ENCODE measurements around the gene FLRT2. TPM values are rescaled to one million over a fixed set of nuclear protein-coding genes. Genes with fewer than 3 reads are reported as not detected.

The FLRT2 gene
- total RNA-seq, 1 experiment from 2014 or later = 4.5 TPM

DNA sequence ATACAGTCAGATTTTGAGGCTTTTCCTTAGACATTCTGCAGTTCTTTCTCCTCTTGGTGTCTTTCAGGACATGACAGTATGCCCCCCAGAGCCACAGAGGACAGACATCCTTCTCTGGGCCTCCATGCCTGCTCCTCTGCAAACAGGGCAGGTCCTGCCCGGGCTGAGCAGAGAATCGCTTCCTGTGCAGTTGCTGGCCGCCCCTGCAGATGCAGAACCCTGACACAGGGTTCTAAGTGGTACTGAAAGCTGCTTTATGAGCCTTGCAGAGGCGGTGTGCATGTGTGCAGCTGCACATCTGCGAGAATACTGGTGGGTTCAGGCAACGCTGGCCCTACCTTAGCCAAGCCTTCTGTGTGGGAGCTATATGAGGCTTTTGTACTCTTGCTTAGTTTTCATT is 54.5 kb downstream of the FLRT2 start:
- no peak overlapping the region for H3K4me3 ChIP-seq (ENCODE audit: low read depth in 2 of 2, low read length in 2 of 2)
- no peaks in the 10 kb centered on the region for H3K27me3 ChIP-seq (ENCODE audit: control insufficient read depth, insufficient read depth, low read length)
- DNase-seq (ENCODE audit: low read depth, low spot score) = no peak
- intact Hi-C loops (cut with micrococcal nuclease; ENCODE audit: unreplicated experiment) = no loop called here
- TF ChIP-seq, protein P1, sequence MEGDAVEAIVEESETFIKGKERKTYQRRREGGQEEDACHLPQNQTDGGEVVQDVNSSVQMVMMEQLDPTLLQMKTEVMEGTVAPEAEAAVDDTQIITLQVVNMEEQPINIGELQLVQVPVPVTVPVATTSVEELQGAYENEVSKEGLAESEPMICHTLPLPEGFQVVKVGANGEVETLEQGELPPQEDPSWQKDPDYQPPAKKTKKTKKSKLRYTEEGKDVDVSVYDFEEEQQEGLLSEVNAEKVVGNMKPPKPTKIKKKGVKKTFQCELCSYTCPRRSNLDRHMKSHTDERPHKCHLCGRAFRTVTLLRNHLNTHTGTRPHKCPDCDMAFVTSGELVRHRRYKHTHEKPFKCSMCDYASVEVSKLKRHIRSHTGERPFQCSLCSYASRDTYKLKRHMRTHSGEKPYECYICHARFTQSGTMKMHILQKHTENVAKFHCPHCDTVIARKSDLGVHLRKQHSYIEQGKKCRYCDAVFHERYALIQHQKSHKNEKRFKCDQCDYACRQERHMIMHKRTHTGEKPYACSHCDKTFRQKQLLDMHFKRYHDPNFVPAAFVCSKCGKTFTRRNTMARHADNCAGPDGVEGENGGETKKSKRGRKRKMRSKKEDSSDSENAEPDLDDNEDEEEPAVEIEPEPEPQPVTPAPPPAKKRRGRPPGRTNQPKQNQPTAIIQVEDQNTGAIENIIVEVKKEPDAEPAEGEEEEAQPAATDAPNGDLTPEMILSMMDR (IDR thresholded peaks at IDR 0.05) = no peak
- TF ChIP-seq SIN3A (IDR thresholded peaks at IDR 0.05; ENCODE audit: borderline replicate concordance, insufficient read depth, low read depth, low read length) = no peak
- TF ChIP-seq, protein P2, sequence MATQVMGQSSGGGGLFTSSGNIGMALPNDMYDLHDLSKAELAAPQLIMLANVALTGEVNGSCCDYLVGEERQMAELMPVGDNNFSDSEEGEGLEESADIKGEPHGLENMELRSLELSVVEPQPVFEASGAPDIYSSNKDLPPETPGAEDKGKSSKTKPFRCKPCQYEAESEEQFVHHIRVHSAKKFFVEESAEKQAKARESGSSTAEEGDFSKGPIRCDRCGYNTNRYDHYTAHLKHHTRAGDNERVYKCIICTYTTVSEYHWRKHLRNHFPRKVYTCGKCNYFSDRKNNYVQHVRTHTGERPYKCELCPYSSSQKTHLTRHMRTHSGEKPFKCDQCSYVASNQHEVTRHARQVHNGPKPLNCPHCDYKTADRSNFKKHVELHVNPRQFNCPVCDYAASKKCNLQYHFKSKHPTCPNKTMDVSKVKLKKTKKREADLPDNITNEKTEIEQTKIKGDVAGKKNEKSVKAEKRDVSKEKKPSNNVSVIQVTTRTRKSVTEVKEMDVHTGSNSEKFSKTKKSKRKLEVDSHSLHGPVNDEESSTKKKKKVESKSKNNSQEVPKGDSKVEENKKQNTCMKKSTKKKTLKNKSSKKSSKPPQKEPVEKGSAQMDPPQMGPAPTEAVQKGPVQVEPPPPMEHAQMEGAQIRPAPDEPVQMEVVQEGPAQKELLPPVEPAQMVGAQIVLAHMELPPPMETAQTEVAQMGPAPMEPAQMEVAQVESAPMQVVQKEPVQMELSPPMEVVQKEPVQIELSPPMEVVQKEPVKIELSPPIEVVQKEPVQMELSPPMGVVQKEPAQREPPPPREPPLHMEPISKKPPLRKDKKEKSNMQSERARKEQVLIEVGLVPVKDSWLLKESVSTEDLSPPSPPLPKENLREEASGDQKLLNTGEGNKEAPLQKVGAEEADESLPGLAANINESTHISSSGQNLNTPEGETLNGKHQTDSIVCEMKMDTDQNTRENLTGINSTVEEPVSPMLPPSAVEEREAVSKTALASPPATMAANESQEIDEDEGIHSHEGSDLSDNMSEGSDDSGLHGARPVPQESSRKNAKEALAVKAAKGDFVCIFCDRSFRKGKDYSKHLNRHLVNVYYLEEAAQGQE (IDR thresholded peaks at IDR 0.05; ENCODE audit: insufficient read depth in 1 of 2, low read depth in 2 of 2, low read length in 1 of 2) = no peak
- no peak for TF ChIP-seq TCF7L2 (IDR thresholded peaks at IDR 0.05; ENCODE audit: low read depth, low read length)
- no peak for TF ChIP-seq POLR2AphosphoS5 (IDR thresholded peaks at IDR 0.05; ENCODE audit: low read depth, low read length)
- no peak overlapping the region for H3K27ac ChIP-seq (ENCODE audit: low read length)
- H3K9me3 ChIP-seq (ENCODE audit: control insufficient read depth, insufficient read depth, low read depth, low read length) = no peaks in the 10 kb centered on the region
- ChIA-PET CTCF (no interaction called here), POLR2A (no interaction called here)
- in situ Hi-C loops (cut with HindIII; ENCODE audit: low pct_unique_long_range_greater_than_20kb, low sequenced_read_pairs) = no loop called here
- H3K4me1 ChIP-seq (ENCODE audit: control insufficient read depth, insufficient read depth, low read length) = no peaks in the 10 kb centered on the region
- no peaks in the 10 kb centered on the region for H3K36me3 ChIP-seq (ENCODE audit: control insufficient read depth, insufficient read depth, low read length)
- ATAC-seq = no peak
- no TSS peak for BruUV-seq (replicated peaks)

DNA sequence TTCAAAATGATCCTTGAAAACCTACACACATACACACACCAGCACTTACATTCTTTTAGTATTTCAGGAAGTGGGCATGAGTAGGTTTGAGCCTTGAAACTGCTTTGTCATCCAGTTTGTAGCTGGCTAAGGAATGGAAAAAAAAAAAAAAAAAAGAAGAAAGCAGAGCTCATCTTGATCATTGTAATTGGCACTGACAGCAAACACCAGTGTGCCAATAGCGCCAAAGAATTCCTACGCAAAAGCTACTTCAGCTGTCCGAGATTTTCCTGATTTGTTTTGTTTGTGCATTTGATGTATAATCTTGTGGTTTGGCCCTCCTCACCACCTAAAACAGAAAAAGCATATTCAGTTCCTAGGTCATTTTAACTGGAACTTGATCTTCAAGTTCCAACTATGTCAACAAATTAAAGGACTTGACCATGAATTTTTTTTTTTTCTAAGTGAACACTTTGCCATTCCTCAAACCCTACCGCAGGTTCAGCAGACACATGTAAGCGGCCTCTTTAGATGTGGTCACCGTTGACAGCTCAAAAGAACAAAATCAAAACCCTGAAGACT is 57.3 kb downstream of the FLRT2 start:
- Histone ChIP-seq H3K4me1 (ENCODE audit: control insufficient read depth, insufficient read depth, low read length) (no peaks in the 10 kb centered on the region), H3K36me3 (ENCODE audit: control insufficient read depth, insufficient read depth, low read length) (no peaks in the 10 kb centered on the region), H3K27ac (ENCODE audit: low read length) (no peak overlapping the region), H3K4me3 (ENCODE audit: low read depth in 2 of 2, low read length in 2 of 2) (no peak overlapping the region), H3K27me3 (ENCODE audit: control insufficient read depth, insufficient read depth, low read length) (no peaks in the 10 kb centered on the region), H3K9me3 (ENCODE audit: control insufficient read depth, insufficient read depth, low read depth, low read length) (no peaks in the 10 kb centered on the region)
- ATAC-seq = no peak
- ChIA-PET CTCF (no interaction called here), POLR2A (no interaction called here)
- BruUV-seq (replicated peaks) = no TSS peak
- TF ChIP-seq SIN3A (IDR thresholded peaks at IDR 0.05; ENCODE audit: borderline replicate concordance, insufficient read depth, low read depth, low read length) = no peak
- TF ChIP-seq, protein P2 (IDR thresholded peaks at IDR 0.05; ENCODE audit: insufficient read depth in 1 of 2, low read depth in 2 of 2, low read length in 1 of 2) = no peak
- TF ChIP-seq TCF7L2 (IDR thresholded peaks at IDR 0.05; ENCODE audit: low read depth, low read length) = no peak
- TF ChIP-seq, protein P1 (IDR thresholded peaks at IDR 0.05) = no peak
- no peak for TF ChIP-seq POLR2AphosphoS5 (IDR thresholded peaks at IDR 0.05; ENCODE audit: low read depth, low read length)
- intact Hi-C loops (cut with micrococcal nuclease; ENCODE audit: unreplicated experiment) (no loop called here), in situ Hi-C loops (cut with HindIII; ENCODE audit: low pct_unique_long_range_greater_than_20kb, low sequenced_read_pairs) (no loop called here)
- no peak for DNase-seq (ENCODE audit: low read depth, low spot score)
